ENCODE data around the gene FHL1.

The FHL1 gene

DNA sequence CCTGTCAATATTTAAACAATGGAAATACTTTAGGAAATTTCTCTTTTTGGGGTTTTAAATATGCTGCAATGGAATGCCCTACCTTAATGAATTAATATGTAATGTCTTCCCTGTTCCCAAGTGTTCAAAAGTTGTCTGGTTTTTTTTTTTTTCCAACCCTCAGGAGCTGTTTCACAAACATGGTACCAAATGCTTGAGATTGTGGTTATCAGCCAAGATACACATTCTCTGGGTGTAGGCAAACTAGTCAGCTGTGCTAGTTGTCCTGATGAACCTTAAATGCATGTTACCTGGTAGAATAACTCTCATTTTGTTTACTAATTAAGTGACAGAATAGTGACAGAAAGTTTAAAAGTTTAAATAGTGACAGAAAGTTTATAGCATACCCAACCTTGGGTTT, 50.7 kb downstream of the FHL1 start:
- Histone ChIP-seq H3K4me1 (peaks cover 9% of the 10 kb centered on the region), H2AFZ (no peak overlapping the region), H3K27ac (no peak overlapping the region), H3K27me3 (ENCODE audit: control insufficient read depth, insufficient read depth, low read length) (no peaks in the 10 kb centered on the region), H3K4me2 (ENCODE audit: low read length) (no peak overlapping the region), H3K36me3 (ENCODE audit: control insufficient read depth, insufficient read depth, low read length) (no peaks in the 10 kb centered on the region), H3K9ac (no peak overlapping the region), H3K4me3 (ENCODE audit: low read depth, low read length) (no peak overlapping the region), H3K79me2 (peaks cover 2% of the 10 kb centered on the region), H3K9me3 (ENCODE audit: control insufficient read depth, low read length) (no peaks in the 10 kb centered on the region)
- TF ChIP-seq, protein P1, sequence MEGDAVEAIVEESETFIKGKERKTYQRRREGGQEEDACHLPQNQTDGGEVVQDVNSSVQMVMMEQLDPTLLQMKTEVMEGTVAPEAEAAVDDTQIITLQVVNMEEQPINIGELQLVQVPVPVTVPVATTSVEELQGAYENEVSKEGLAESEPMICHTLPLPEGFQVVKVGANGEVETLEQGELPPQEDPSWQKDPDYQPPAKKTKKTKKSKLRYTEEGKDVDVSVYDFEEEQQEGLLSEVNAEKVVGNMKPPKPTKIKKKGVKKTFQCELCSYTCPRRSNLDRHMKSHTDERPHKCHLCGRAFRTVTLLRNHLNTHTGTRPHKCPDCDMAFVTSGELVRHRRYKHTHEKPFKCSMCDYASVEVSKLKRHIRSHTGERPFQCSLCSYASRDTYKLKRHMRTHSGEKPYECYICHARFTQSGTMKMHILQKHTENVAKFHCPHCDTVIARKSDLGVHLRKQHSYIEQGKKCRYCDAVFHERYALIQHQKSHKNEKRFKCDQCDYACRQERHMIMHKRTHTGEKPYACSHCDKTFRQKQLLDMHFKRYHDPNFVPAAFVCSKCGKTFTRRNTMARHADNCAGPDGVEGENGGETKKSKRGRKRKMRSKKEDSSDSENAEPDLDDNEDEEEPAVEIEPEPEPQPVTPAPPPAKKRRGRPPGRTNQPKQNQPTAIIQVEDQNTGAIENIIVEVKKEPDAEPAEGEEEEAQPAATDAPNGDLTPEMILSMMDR (IDR thresholded peaks at IDR 0.05) = no peak

GRCh38 chrX:136198678-136199243, 51.4 kb downstream of the FHL1 start:
- Histone ChIP-seq H3K4me3 (ENCODE audit: low read depth, low read length) (no peak overlapping the region), H3K79me2 (peaks cover 2% of the 10 kb centered on the region), H3K9me3 (ENCODE audit: control insufficient read depth, low read length) (no peaks in the 10 kb centered on the region), H3K9ac (no peak overlapping the region), H3K27me3 (ENCODE audit: control insufficient read depth, insufficient read depth, low read length) (no peaks in the 10 kb centered on the region), H3K4me2 (ENCODE audit: low read length) (no peak overlapping the region), H3K36me3 (ENCODE audit: control insufficient read depth, insufficient read depth, low read length) (no peaks in the 10 kb centered on the region), H2AFZ (no peak overlapping the region), H3K4me1 (peaks cover 10% of the 10 kb centered on the region), H3K27ac (no peak overlapping the region)
- TF ChIP-seq, protein P1 (IDR thresholded peaks at IDR 0.05) = no peak

DNA sequence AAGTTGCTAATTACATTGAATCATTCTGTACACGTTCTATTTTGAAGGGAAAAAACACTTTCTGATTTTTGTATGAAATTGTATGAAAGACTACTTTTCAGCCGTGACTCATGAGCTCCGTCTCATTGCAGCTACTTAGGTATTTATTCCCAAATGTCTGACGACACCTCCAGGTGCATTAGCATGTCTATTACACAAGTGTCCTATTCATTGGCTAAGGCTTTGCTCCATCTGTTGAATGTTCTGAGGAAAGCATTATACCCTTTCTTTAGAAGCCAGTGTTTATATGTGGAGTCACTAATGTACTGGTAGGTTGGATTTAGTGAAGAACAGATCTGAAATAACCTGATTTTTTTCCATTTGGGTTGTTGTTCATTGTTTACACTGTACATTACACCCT, 52.0 kb downstream of the FHL1 start:
- H3K4me3 ChIP-seq (ENCODE audit: low read depth, low read length) = no peak overlapping the region
- H3K4me2 ChIP-seq (ENCODE audit: low read length) = no peak overlapping the region
- H3K36me3 ChIP-seq (ENCODE audit: control insufficient read depth, insufficient read depth, low read length) = no peaks in the 10 kb centered on the region
- H3K27me3 ChIP-seq (ENCODE audit: control insufficient read depth, insufficient read depth, low read length) = no peaks in the 10 kb centered on the region
- peaks cover 2% of the 10 kb centered on the region for H3K79me2 ChIP-seq
- no peak overlapping the region for H3K27ac ChIP-seq
- peaks cover 16% of the 10 kb centered on the region for H3K4me1 ChIP-seq
- TF ChIP-seq, protein P1 (IDR thresholded peaks at IDR 0.05) = no peak
- no peaks in the 10 kb centered on the region for H3K9me3 ChIP-seq (ENCODE audit: control insufficient read depth, low read length)
- no peak overlapping the region for H3K9ac ChIP-seq
- no peak overlapping the region for H2AFZ ChIP-seq

GRCh38 chrX:136200466-136200865, 53.1 kb downstream of the FHL1 start:
- no peak overlapping the region for H3K4me3 ChIP-seq (ENCODE audit: low read depth, low read length)

DNA sequence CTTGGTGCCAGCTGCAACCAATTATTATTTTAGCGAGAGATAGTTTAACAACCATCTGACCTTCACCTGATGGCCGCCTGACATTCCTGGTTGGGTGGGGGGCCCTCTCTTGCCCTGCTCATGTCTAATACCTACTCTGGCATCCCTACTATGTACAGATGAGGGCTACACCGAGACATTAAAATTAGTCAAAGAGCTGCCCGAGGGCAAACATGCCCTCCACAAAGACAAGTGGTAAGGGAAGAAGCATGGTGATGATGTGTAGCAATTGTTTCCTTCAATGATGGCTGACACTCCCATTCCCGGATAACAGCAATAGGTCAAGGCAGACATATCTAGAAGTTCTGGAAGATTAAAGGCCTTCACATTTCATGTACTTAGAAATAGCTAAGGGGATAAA, 54.3 kb downstream of the FHL1 start:
- Histone ChIP-seq H3K27ac (no peak overlapping the region), H3K9me3 (ENCODE audit: control insufficient read depth, low read length) (no peaks in the 10 kb centered on the region)

More at GRCh38 chrX:136200466-136200865, 53.1 kb downstream of the FHL1 start:
- TF ChIP-seq, protein P1 (IDR thresholded peaks at IDR 0.05) = no peak
- H3K4me1 ChIP-seq = peaks cover 17% of the 10 kb centered on the region
- no peak overlapping the region for H3K27ac ChIP-seq
- H3K36me3 ChIP-seq (ENCODE audit: control insufficient read depth, insufficient read depth, low read length) = no peaks in the 10 kb centered on the region
- H2AFZ ChIP-seq = no peak overlapping the region
- no peaks in the 10 kb centered on the region for H3K27me3 ChIP-seq (ENCODE audit: control insufficient read depth, insufficient read depth, low read length)
- no peaks in the 10 kb centered on the region for H3K9me3 ChIP-seq (ENCODE audit: control insufficient read depth, low read length)
- peaks cover 2% of the 10 kb centered on the region for H3K79me2 ChIP-seq
- H3K4me2 ChIP-seq (ENCODE audit: low read length) = no peak overlapping the region
- H3K9ac ChIP-seq = no peak overlapping the region

More for the DNA sequence above, 54.3 kb downstream of the FHL1 start:
- H3K4me1 ChIP-seq = peaks cover 14% of the 10 kb centered on the region
- no peaks in the 10 kb centered on the region for H3K36me3 ChIP-seq (ENCODE audit: control insufficient read depth, insufficient read depth, low read length)
- no peak overlapping the region for H2AFZ ChIP-seq
- no peaks in the 10 kb centered on the region for H3K27me3 ChIP-seq (ENCODE audit: control insufficient read depth, insufficient read depth, low read length)
- TF ChIP-seq, protein P1 (IDR thresholded peaks at IDR 0.05) = no peak
- H3K4me3 ChIP-seq (ENCODE audit: low read depth, low read length) = no peak overlapping the region
- H3K4me2 ChIP-seq (ENCODE audit: low read length) = no peak overlapping the region
- H3K9ac ChIP-seq = no peak overlapping the region
- peaks cover 2% of the 10 kb centered on the region for H3K79me2 ChIP-seq

Measured in parathyroid adenoma (tissue), 2 donors.